K562 (cell line): ENCODE results near the gene PYGB.

Experiments
- CTCF ChIP-seq, 3 experiments: IDR thresholded peaks in 2 of 3; conservative IDR thresholded peaks in 1 of 3; 2 replicates each; pipeline ENCODE4 v1.5.1; 2011 to 2012; ENCODE audit warnings: low read length in 3 of 3, mild to moderate bottlenecking in 3 of 3, control low read depth in 2 of 3, improper control_type of control experiment in 1 of 3, inconsistent platforms in 1 of 3, low read depth in 1 of 3, mixed read lengths in 1 of 3, moderate library complexity in 1 of 3; ENCODE audit not compliant: insufficient read depth in 2 of 3
- ETV6 ChIP-seq, 3 experiments: fragments of 150-350 bp in 1 of 3; sonication (generic) in 1 of 3; formaldehyde crosslinking in 1 of 3; IDR thresholded peaks; 2 replicates each; pipeline versions ENCODE4 v1.6.1 to v1.8.0; 2014 to 2022; ENCODE audit warnings: borderline replicate concordance in 2 of 3, low read depth in 2 of 3, antibody characterized with exemption in 1 of 3, low read length in 1 of 3, mild to moderate bottlenecking in 1 of 3, missing genetic modification reagents in 1 of 3
- EZH2 ChIP-seq: IDR thresholded peaks from 2 replicates; pipeline ENCODE4 v1.6.1; 2012; ENCODE audit warnings: low read depth, mild to moderate bottlenecking, inconsistent platforms, low read length, borderline replicate concordance
- HDAC3 ChIP-seq: fragments of 450-650 bp; IDR thresholded peaks from 2 replicates; pipeline ENCODE4 v1.6.1; 2018; ENCODE audit warnings: borderline replicate concordance, mild to moderate bottlenecking, moderate library complexity; ENCODE audit not compliant: partially characterized antibody
- HMG20A ChIP-seq: fragments of 450-650 bp; formaldehyde crosslinking; conservative IDR thresholded peaks from 2 replicates; pipeline ENCODE4 v1.4.0; 2020; ENCODE audit warnings: mild to moderate bottlenecking, mixed read lengths
- LCOR ChIP-seq: sonication (generic); formaldehyde crosslinking; IDR thresholded peaks from 2 replicates; pipeline ENCODE4 v1.8.0; 2022; ENCODE audit warnings: mild to moderate bottlenecking, missing genetic modification reagents
- MAX ChIP-seq: sonication (generic); formaldehyde crosslinking; IDR thresholded peaks from 2 replicates; pipeline ENCODE4 v1.9.0; 2022; ENCODE audit warnings: mild to moderate bottlenecking, missing genetic modification reagents
- MTA3 ChIP-seq: fragments of 450-650 bp; formaldehyde crosslinking; IDR thresholded peaks from 2 replicates; pipeline ENCODE4 v1.6.1; 2017; ENCODE audit warnings: mild to moderate bottlenecking, borderline replicate concordance
- MYC ChIP-seq, 2 experiments: fragments of 250-450 bp in 1 of 2; sonication (Bioruptor Pico) in 1 of 2; IDR thresholded peaks; 2 replicates each; pipeline versions ENCODE4 v1.5.1 to v1.6.1; 2012 to 2021; ENCODE audit warnings: low read depth in 2 of 2, borderline replicate concordance in 1 of 2, improper control_type of control experiment in 1 of 2, low read length in 1 of 2, mild to moderate bottlenecking in 1 of 2, moderate library complexity in 1 of 2
- REST ChIP-seq, 2 experiments: fragments of 450-650 bp; formaldehyde crosslinking in 1 of 2; IDR thresholded peaks; 2 replicates each; pipeline versions ENCODE4 v1.4.0 to v1.6.1; 2014 to 2020; ENCODE audit warnings: mild to moderate bottlenecking in 2 of 2, borderline replicate concordance in 1 of 2, low read depth in 1 of 2
- SP2 ChIP-seq: IDR thresholded peaks from 2 replicates; pipeline ENCODE4 v1.6.1; 2011; ENCODE audit warnings: mild to moderate bottlenecking, low read depth, low read length, moderate library complexity; ENCODE audit not compliant: poor library complexity, severe bottlenecking; ENCODE audit errors: extremely low read depth
- TFAP4 ChIP-seq: sonication (generic); formaldehyde crosslinking; IDR thresholded peaks from 2 replicates; pipeline ENCODE4 v1.8.0; 2022; ENCODE audit warnings: missing genetic modification reagents, mild to moderate bottlenecking, moderate library complexity, borderline replicate concordance
- ZNF217 ChIP-seq: sonication (generic); formaldehyde crosslinking; IDR thresholded peaks from 2 replicates; pipeline ENCODE4 v1.8.0; 2022; ENCODE audit warnings: mild to moderate bottlenecking, missing genetic modification reagents
- ZNF318 ChIP-seq, 2 experiments: fragments of 450-650 bp; IDR thresholded peaks; 2 replicates each; pipeline ENCODE4 v1.6.1; 2016; ENCODE audit warnings: mild to moderate bottlenecking in 2 of 2, borderline replicate concordance in 1 of 2, low read depth in 1 of 2, moderate library complexity in 1 of 2

- TF ChIP-seq REST (IDR thresholded peaks at IDR 0.05; ENCODE audit: borderline replicate concordance) (no peak), REST (CRISPR knock-in tag; IDR thresholded peaks at IDR 0.05; ENCODE audit: low read depth) (no peak), LCOR (CRISPR knock-in tag) (no peak), ZNF217 (no peak), HMG20A (CRISPR knock-in tag) (no peak), TFAP4 (no peak), ETV6 (IDR thresholded peaks at IDR 0.05; ENCODE audit: borderline replicate concordance in 1 of 2, low read depth in 2 of 2, low read length in 1 of 2) (no peak), ETV6 (CRISPR knock-in tag; IDR thresholded peaks at IDR 0.05; ENCODE audit: borderline replicate concordance) (no peak), HDAC3 (no peak), ZNF318 (IDR thresholded peaks at IDR 0.05; ENCODE audit: borderline replicate concordance in 1 of 2, low read depth in 1 of 2) (no peak), CTCF (IDR thresholded peaks at IDR 0.05 in 2 of 3, conservative IDR thresholded peaks at IDR 0.05 in 1 of 3; ENCODE audit: insufficient read depth in 2 of 3, low read depth in 1 of 3, low read length in 3 of 3) (no peak), MTA3 (no peak), EZH2 (no peak), SP2 (no peak), MYC (IDR thresholded peaks at IDR 0.05; ENCODE audit: low read depth, low read length) (no peak), MYC (CRISPR knock-in tag; IDR thresholded peaks at IDR 0.05; ENCODE audit: borderline replicate concordance, low read depth) (no peak), MAX (CRISPR knock-in tag) (no peak)
These were observed 894 bp downstream of the PYGB start for GRCh38 chr20:25248786-25249172.
